Panc1 (cell line): Measurements from ENCODE around the gene LILRA5. TPM values are rescaled to one million over a fixed set of nuclear protein-coding genes. Genes with fewer than 3 reads are reported as not detected.
A peak's percentile ranks its signal among the peaks of the same experiment; 100 is the strongest.
"Not testable (repeated sequence)": the region's sequence is repeated elsewhere in the genome, so short reads cannot be mapped to it uniquely, and the experiment has no call there.

Experiments
- ATAC-seq: fragments of 200-7000 bp; cut with Tn5 transposase; 2 replicates; pipeline ENCODE4 v1.9.1; 2020; ENCODE audit warnings: mild to moderate bottlenecking, moderate library complexity
- BruUV-seq: library from RNA; stranded (reverse); fragments of 400-500 nt; replicated peaks from 2 replicates; lab custom pipeline; 2021; lab: Mats Ljungman, UMichigan
- CTCF ChIA-PET: fragments of 300-600 bp; sonication (Branson Sonifier 250); formaldehyde crosslinking; loops from one replicate; lab custom pipeline; 2022; ENCODE audit warnings: antibody characterized with exemption; lab: Charles Lee
- POLR2A ChIA-PET: fragments of 300-600 bp; sonication (Branson Sonifier 250); formaldehyde crosslinking; loops from one replicate; lab custom pipeline; 2022; ENCODE audit warnings: antibody characterized with exemption; lab: Charles Lee
- DNase-seq: peaks from one replicate; pipeline ENCODE4 v3.0.0-alpha.2; 2010; ENCODE audit warnings: low read depth, low spot score
- H3K27ac ChIP-seq: 2 replicates; pipeline ENCODE4 v1.5.1; 2011; ENCODE audit warnings: mild to moderate bottlenecking, low read length, inconsistent platforms
- H3K27me3 ChIP-seq: fragments of 200-500 bp; sonication (Bioruptor generic); 2 replicates; pipeline ENCODE4 v1.6.0; 2014; ENCODE audit warnings: low read length, inconsistent platforms; ENCODE audit not compliant: control insufficient read depth, insufficient read depth
- H3K36me3 ChIP-seq: fragments of 200-500 bp; sonication (Bioruptor generic); 2 replicates; pipeline ENCODE4 v1.5.1; 2014; ENCODE audit warnings: inconsistent platforms, mild to moderate bottlenecking, low read length, moderate library complexity; ENCODE audit not compliant: control insufficient read depth, insufficient read depth
- H3K4me1 ChIP-seq: 2 replicates; pipeline ENCODE4 v1.5.1; 2011; ENCODE audit warnings: inconsistent platforms, mild to moderate bottlenecking, low read length, moderate library complexity; ENCODE audit not compliant: control insufficient read depth, insufficient read depth
- H3K4me3 ChIP-seq, 2 experiments: 2 replicates each; pipeline ENCODE4 v1.5.1; 2011 to 2012; ENCODE audit warnings: low read depth in 2 of 2, low read length in 2 of 2, mild to moderate bottlenecking in 2 of 2, inconsistent platforms in 1 of 2, moderate library complexity in 1 of 2
- H3K9me3 ChIP-seq: fragments of 200-500 bp; sonication (Bioruptor generic); 2 replicates; pipeline ENCODE4 v1.5.1; 2014; ENCODE audit warnings: low read depth, mild to moderate bottlenecking, inconsistent platforms, low read length, moderate library complexity; ENCODE audit not compliant: control insufficient read depth, insufficient read depth
- CTCF ChIP-seq: fragments of 450-650 bp; IDR thresholded peaks from 2 replicates; pipeline ENCODE4 v1.5.1; 2017; ENCODE audit warnings: mild to moderate bottlenecking
- POLR2AphosphoS5 ChIP-seq: IDR thresholded peaks from 2 replicates; pipeline ENCODE4 v1.6.1; 2012; ENCODE audit warnings: mild to moderate bottlenecking, low read depth, low read length, moderate library complexity
- SIN3A ChIP-seq: IDR thresholded peaks from 2 replicates; pipeline ENCODE4 v1.6.1; 2012; ENCODE audit warnings: low read depth, mild to moderate bottlenecking, low read length, moderate library complexity, borderline replicate concordance; ENCODE audit not compliant: insufficient read depth
- TCF7L2 ChIP-seq: IDR thresholded peaks from 2 replicates; pipeline ENCODE4 v1.6.1; 2011; ENCODE audit warnings: mild to moderate bottlenecking, low read depth, low read length, inconsistent platforms
- in situ Hi-C: cut with HindIII; loops from 2 replicates; pipeline ENCODE4 v1.10.0; 2016; ENCODE audit warnings: low sequenced_read_pairs, low pct_unique_long_range_greater_than_20kb
- intact Hi-C: fragments of 100-400 bp; cut with micrococcal nuclease; formaldehyde crosslinking; loops from one replicate; pipeline ENCODE4 v1.10.0; 2022; ENCODE audit not compliant: unreplicated experiment
- total RNA-seq: library from RNA; stranded (reverse); gene quantifications from one replicate; pipeline ENCODE4 v1.2.1, GENCODE V29; 2021; ENCODE audit not compliant: unreplicated experiment
- TF ChIP-seq, protein P1 (sequence below), 2 experiments: IDR thresholded peaks; 2 replicates each; pipeline ENCODE4 v1.6.1; 2011 to 2012; ENCODE audit warnings: low read depth in 2 of 2, control low read depth in 1 of 2, low read length in 1 of 2, mild to moderate bottlenecking in 1 of 2, moderate library complexity in 1 of 2; ENCODE audit not compliant: insufficient read depth in 1 of 2

LILRA5 gene
- total RNA-seq, 1 experiment from 2014 or later = not detected

- POLR2A ChIA-PET, intact Hi-C loops, H3K27me3 ChIP-seq, H3K36me3 ChIP-seq, H3K4me3 ChIP-seq, DNase-seq, CTCF ChIA-PET, in situ Hi-C loops, BruUV-seq, H3K27ac ChIP-seq, H3K4me1 ChIP-seq, H3K9me3 ChIP-seq, ATAC-seq: not testable (repeated sequence)
Measured at GRCh38 chr19:54328781-54329180, 15.8 kb upstream of the LILRA5 start.

DNA sequence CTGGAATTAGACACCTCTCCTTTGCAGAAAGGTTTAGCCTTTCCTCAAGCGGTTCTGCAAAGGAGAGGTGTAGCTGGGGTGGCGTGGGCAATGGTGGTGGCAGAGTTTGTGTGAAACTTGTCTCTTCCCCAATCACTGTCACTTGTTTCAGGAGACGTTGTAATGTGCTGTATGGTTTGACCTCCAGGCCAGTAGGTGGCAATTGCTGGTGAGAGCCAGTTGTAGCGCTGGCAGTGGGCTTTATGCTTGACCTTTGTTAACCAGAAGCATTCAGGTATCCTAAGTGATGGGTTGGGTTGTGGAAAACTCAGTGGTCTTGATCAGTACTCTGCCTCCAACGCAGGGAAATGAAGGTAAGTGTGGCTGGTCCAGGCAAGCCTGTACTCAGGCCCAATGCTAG, 12.7 kb upstream of the LILRA5 start:
- ChIA-PET CTCF (interaction anchor here (1.8 to 2.4 kb wide), 2 partner anchors 9 to 66 kb away, joined by 6 to 7 read pairs; no protein-coding TSS in a partner anchor), POLR2A (no interaction called here)
- Histone ChIP-seq H3K4me1 (no peaks in the 10 kb centered on the region), H3K4me3 (no peak overlapping the region), H3K9me3 (no peaks in the 10 kb centered on the region), H3K36me3 (no peaks in the 10 kb centered on the region), H3K27me3 (peaks cover 7% of the 10 kb centered on the region; the same call in 1 of the 2 replicates), H3K27ac (no peak overlapping the region)
- peak; percentile 56 for ATAC-seq
- TF ChIP-seq CTCF (no peak), SIN3A (no peak), POLR2AphosphoS5 (no peak), TCF7L2 (no peak)
- TF ChIP-seq, protein P1, sequence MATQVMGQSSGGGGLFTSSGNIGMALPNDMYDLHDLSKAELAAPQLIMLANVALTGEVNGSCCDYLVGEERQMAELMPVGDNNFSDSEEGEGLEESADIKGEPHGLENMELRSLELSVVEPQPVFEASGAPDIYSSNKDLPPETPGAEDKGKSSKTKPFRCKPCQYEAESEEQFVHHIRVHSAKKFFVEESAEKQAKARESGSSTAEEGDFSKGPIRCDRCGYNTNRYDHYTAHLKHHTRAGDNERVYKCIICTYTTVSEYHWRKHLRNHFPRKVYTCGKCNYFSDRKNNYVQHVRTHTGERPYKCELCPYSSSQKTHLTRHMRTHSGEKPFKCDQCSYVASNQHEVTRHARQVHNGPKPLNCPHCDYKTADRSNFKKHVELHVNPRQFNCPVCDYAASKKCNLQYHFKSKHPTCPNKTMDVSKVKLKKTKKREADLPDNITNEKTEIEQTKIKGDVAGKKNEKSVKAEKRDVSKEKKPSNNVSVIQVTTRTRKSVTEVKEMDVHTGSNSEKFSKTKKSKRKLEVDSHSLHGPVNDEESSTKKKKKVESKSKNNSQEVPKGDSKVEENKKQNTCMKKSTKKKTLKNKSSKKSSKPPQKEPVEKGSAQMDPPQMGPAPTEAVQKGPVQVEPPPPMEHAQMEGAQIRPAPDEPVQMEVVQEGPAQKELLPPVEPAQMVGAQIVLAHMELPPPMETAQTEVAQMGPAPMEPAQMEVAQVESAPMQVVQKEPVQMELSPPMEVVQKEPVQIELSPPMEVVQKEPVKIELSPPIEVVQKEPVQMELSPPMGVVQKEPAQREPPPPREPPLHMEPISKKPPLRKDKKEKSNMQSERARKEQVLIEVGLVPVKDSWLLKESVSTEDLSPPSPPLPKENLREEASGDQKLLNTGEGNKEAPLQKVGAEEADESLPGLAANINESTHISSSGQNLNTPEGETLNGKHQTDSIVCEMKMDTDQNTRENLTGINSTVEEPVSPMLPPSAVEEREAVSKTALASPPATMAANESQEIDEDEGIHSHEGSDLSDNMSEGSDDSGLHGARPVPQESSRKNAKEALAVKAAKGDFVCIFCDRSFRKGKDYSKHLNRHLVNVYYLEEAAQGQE (IDR thresholded peaks at IDR 0.05; ENCODE audit: insufficient read depth in 1 of 2, low read depth in 2 of 2, low read length in 1 of 2) = no peak
- in situ Hi-C loops = no loop called here
- DNase-seq = no peak
- no TSS peak for BruUV-seq
- intact Hi-C loops = no loop called here

GRCh38 chr19:54325194-54325621, 12.2 kb upstream of the LILRA5 start:
- BruUV-seq = no TSS peak
- CTCF ChIA-PET = interaction anchor here (0.7 to 2.4 kb wide), 3 partner anchors 9 to 66 kb away, joined by 4 to 7 read pairs (median 6); no protein-coding TSS in a partner anchor
- intact Hi-C loops = no loop called here
- peak; percentile 82 for ATAC-seq
- in situ Hi-C loops = no loop called here
- Histone ChIP-seq H3K4me3 (no peak overlapping the region), H3K36me3 (no peaks in the 10 kb centered on the region), H3K9me3 (no peaks in the 10 kb centered on the region), H3K27me3 (peaks cover 7% of the 10 kb centered on the region; the same call in 1 of the 2 replicates), H3K4me1 (no peaks in the 10 kb centered on the region), H3K27ac (no peak overlapping the region)
- TF ChIP-seq POLR2AphosphoS5 (no peak), CTCF (peak; percentile 98)
- peak; percentile 53 for DNase-seq
- POLR2A ChIA-PET = no interaction called here
